ENCODE results near the gene TTC7B. TPM values are rescaled to one million over a fixed set of nuclear protein-coding genes. Genes with fewer than 3 reads are reported as not detected.

TTC7B gene
- total and polyA plus RNA-seq, 2 experiments from 2014 or later: 5.2 to 28.2 TPM

- Histone ChIP-seq H3K36me3 (ENCODE audit: low read depth) (no peaks in the 10 kb centered on the region), H3K9me2 (ENCODE audit: insufficient read depth) (no peaks in the 10 kb centered on the region), H3K4me2 (ENCODE audit: unreplicated experiment) (no peak overlapping the region), H3K4me3 (no peak overlapping the region), H3K79me2 (ENCODE audit: insufficient read depth) (no peaks in the 10 kb centered on the region), H3K27ac (no peak overlapping the region), H3K9ac (no peak overlapping the region), H2AFZ (no peak overlapping the region), H3K27me3 (replicated peaks; ENCODE audit: insufficient read depth) (no peaks in the 10 kb centered on the region), H4K20me1 (ENCODE audit: insufficient read depth) (no peaks in the 10 kb centered on the region), H3F3A (ENCODE audit: insufficient read depth) (no peaks in the 10 kb centered on the region), H3K9me3 (ENCODE audit: low read depth) (no peaks in the 10 kb centered on the region), H3K4me1 (ENCODE audit: insufficient read depth) (peaks cover 1% of the 10 kb centered on the region)
- WGBS, 2 experiments (ENCODE audit: low coverage in 1 of 2, low lambda C conversion rate in 2 of 2, missing lambda C conversion rate in 2 of 2): 100% methylated on average over 1 of the region's 1 CpG
- in situ Hi-C loops (cut with MboI): no loop called here
- no peak for DNase-seq
- no peak for TF ChIP-seq EZH2phosphoT487 (IDR thresholded peaks at IDR 0.05; ENCODE audit: insufficient read depth, low read depth)
- TF ChIP-seq EZH2 (IDR thresholded peaks at IDR 0.05; ENCODE audit: insufficient read depth, poor library complexity, severe bottlenecking): no peak
Observed at GRCh38 chr14:90669731-90670130, 146.5 kb downstream of the TTC7B start.

DNA sequence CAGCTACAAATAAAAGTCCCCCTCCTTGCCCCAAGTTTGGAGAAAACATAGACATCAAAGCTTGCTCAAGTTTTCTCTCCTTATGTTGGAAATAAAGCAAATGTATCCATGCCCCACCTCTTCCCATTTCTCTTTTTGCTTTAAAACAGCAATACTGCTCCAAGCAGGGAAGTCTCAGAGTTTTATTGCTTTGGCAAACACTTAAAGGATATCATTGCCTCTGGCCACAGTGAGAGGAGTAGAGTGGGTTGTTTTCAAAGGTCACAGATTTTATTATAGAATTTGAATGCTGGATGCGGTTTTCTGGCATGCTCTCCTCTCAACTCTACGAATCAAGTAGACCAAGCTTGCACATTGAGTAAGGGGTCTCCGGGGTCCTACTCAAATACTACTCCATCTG lies 149.7 kb downstream of the TTC7B start:
- Histone ChIP-seq H3K4me1 (ENCODE audit: insufficient read depth) (no peaks in the 10 kb centered on the region), H3K27ac (no peak overlapping the region), H3K9ac (no peak overlapping the region), H3K9me2 (ENCODE audit: insufficient read depth) (no peaks in the 10 kb centered on the region), H3F3A (ENCODE audit: insufficient read depth) (no peaks in the 10 kb centered on the region), H3K27me3 (replicated peaks; ENCODE audit: insufficient read depth) (no peaks in the 10 kb centered on the region), H3K4me2 (ENCODE audit: unreplicated experiment) (no peak overlapping the region), H3K4me3 (no peak overlapping the region), H3K9me3 (ENCODE audit: low read depth) (no peaks in the 10 kb centered on the region), H4K20me1 (ENCODE audit: insufficient read depth) (no peaks in the 10 kb centered on the region), H3K36me3 (ENCODE audit: low read depth) (no peaks in the 10 kb centered on the region), H3K79me2 (ENCODE audit: insufficient read depth) (no peaks in the 10 kb centered on the region), H2AFZ (no peak overlapping the region)
- WGBS, 2 experiments (ENCODE audit: low coverage in 1 of 2, low lambda C conversion rate in 2 of 2, missing lambda C conversion rate in 2 of 2): 96 to 98% methylated on average over 3 of the region's 3 CpGs
- TF ChIP-seq EZH2 (IDR thresholded peaks at IDR 0.05; ENCODE audit: insufficient read depth, poor library complexity, severe bottlenecking) (no peak), EZH2phosphoT487 (IDR thresholded peaks at IDR 0.05; ENCODE audit: insufficient read depth, low read depth) (no peak)
- no peak for DNase-seq
- in situ Hi-C loops (cut with MboI): no loop called here

GRCh38 chr14:90665321-90666000 lies 150.8 kb downstream of the TTC7B start:
- no peaks in the 10 kb centered on the region for H3K9me3 ChIP-seq (ENCODE audit: low read depth)
- no peak overlapping the region for H2AFZ ChIP-seq
- no peak for DNase-seq
- H3K4me2 ChIP-seq (ENCODE audit: unreplicated experiment): no peak overlapping the region
- no peaks in the 10 kb centered on the region for H4K20me1 ChIP-seq (ENCODE audit: insufficient read depth)
- H3K4me1 ChIP-seq (ENCODE audit: insufficient read depth): no peaks in the 10 kb centered on the region
- WGBS, 2 experiments (ENCODE audit: low coverage in 1 of 2, low lambda C conversion rate in 2 of 2, missing lambda C conversion rate in 2 of 2): 93% methylated on average over 9 of the region's 9 CpGs
- H3K9ac ChIP-seq: no peak overlapping the region
- no peaks in the 10 kb centered on the region for H3F3A ChIP-seq (ENCODE audit: insufficient read depth)
- TF ChIP-seq EZH2 (IDR thresholded peaks at IDR 0.05; ENCODE audit: insufficient read depth, poor library complexity, severe bottlenecking) (no peak), EZH2phosphoT487 (IDR thresholded peaks at IDR 0.05; ENCODE audit: insufficient read depth, low read depth) (no peak)
- H3K9me2 ChIP-seq (ENCODE audit: insufficient read depth): no peaks in the 10 kb centered on the region
- H3K4me3 ChIP-seq: no peak overlapping the region
- no peaks in the 10 kb centered on the region for H3K27me3 ChIP-seq (replicated peaks; ENCODE audit: insufficient read depth)
- H3K36me3 ChIP-seq (ENCODE audit: low read depth): no peaks in the 10 kb centered on the region
- in situ Hi-C loops (cut with MboI): no loop called here
- no peak overlapping the region for H3K27ac ChIP-seq
- H3K79me2 ChIP-seq (ENCODE audit: insufficient read depth): no peaks in the 10 kb centered on the region

GRCh38 chr14:90664911-90665310 lies 151.3 kb downstream of the TTC7B start:
- in situ Hi-C loops (cut with MboI): no loop called here
- Histone ChIP-seq H3K9ac (no peak overlapping the region), H3K79me2 (ENCODE audit: insufficient read depth) (no peaks in the 10 kb centered on the region), H4K20me1 (ENCODE audit: insufficient read depth) (no peaks in the 10 kb centered on the region), H3K9me2 (ENCODE audit: insufficient read depth) (no peaks in the 10 kb centered on the region), H3K9me3 (ENCODE audit: low read depth) (no peaks in the 10 kb centered on the region), H3F3A (ENCODE audit: insufficient read depth) (no peaks in the 10 kb centered on the region), H3K36me3 (ENCODE audit: low read depth) (no peaks in the 10 kb centered on the region), H3K4me2 (ENCODE audit: unreplicated experiment) (no peak overlapping the region), H3K4me1 (ENCODE audit: insufficient read depth) (no peaks in the 10 kb centered on the region), H3K4me3 (no peak overlapping the region), H3K27ac (no peak overlapping the region), H3K27me3 (replicated peaks; ENCODE audit: insufficient read depth) (no peaks in the 10 kb centered on the region), H2AFZ (no peak overlapping the region)
- TF ChIP-seq EZH2phosphoT487 (IDR thresholded peaks at IDR 0.05; ENCODE audit: insufficient read depth, low read depth) (no peak), EZH2 (IDR thresholded peaks at IDR 0.05; ENCODE audit: insufficient read depth, poor library complexity, severe bottlenecking) (no peak)
- WGBS, 2 experiments (ENCODE audit: low coverage in 1 of 2, low lambda C conversion rate in 2 of 2, missing lambda C conversion rate in 2 of 2): 80 to 100% methylated on average over 1 of the region's 1 CpG
- DNase-seq: no peak
